ENCODE data around the gene EVI5. TPM values are rescaled to one million over a fixed set of nuclear protein-coding genes. Genes with fewer than 3 reads are reported as not detected.

The EVI5 gene
- total RNA-seq, 2 experiments from 2014 or later, result 13.6 to 13.8 TPM

- Mint-ChIP-seq H3K4me3 (peak overlapping the region; percentile 94), H3K9me3 (no peaks in the 10 kb centered on the region), H3K36me3 (peaks cover 76% of the 10 kb centered on the region), H3K4me1 (peaks cover 47% of the 10 kb centered on the region), H3K27me3 (peaks cover 6% of the 10 kb centered on the region), H3K27ac (peak overlapping the region; percentile 29)
- no peak for DNase-seq
These were observed 303.9 kb downstream of the EVI5 start for GRCh38 chr1:92480813-92481598.

DNA sequence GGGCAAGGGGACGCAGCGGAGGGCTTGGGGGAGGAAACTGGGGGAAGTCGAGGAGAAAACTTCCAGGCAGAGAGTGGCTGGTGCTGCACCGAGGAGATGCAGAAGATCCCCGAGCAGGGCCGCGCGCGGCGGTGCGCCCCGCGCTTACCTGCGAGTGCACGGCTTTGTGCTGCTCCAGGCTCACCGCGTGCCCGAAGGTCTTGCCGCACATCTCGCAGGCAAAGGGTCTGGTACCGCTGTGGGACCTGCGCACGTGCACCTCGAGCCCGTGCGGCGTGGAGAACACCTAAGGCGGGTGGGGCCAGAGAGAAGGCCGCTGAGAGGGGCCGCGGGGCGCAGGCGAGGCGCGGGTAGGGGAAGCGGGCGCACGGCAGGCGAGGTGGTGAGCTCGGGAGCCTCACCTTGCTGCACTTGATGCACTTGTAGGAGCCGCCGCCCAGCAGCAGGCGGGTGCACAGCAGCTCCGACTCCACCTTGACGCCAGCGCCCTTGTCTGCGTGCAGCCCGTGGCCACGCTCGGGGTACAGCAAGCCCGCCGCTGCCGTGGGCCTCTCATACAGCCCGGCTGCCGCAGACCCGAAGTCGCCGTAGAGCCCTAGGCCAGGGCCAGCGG, 304.6 kb downstream of the EVI5 start:
- H3K36me3 Mint-ChIP-seq, result peaks cover 83% of the 10 kb centered on the region
- H3K9me3 Mint-ChIP-seq, result no peaks in the 10 kb centered on the region
- H3K27ac Mint-ChIP-seq, result no peak overlapping the region
- H3K4me1 Mint-ChIP-seq, result peaks cover 54% of the 10 kb centered on the region
- no peak for DNase-seq
- peaks cover 6% of the 10 kb centered on the region for H3K27me3 Mint-ChIP-seq
- H3K4me3 Mint-ChIP-seq, result peak overlapping the region; percentile 55

DNA sequence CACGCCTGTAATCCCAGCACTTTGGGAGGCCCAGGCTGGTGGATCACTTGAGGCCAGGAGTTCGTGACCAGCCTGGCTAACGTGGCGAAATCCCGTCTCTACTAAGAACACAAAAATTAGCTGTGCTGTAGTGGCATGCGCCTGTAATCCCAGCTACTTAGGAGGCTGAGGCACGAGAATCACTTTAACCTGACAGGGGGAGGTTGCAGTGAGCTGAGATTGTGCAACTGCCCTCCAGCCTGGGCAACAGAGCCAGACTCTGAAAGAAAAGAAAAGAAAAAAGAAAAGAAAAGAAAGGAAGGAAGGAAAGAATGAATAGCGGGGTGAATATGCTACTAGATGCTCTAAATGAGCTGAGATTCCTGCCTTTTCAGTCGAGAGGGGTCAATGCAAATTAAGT, 305.3 kb downstream of the EVI5 start:
- Mint-ChIP-seq H3K4me3 (peak overlapping the region; percentile 55), H3K27me3 (peaks cover 6% of the 10 kb centered on the region), H3K4me1 (peaks cover 61% of the 10 kb centered on the region), H3K9me3 (no peaks in the 10 kb centered on the region), H3K36me3 (peaks cover 86% of the 10 kb centered on the region), H3K27ac (peak overlapping the region; percentile 73)
- no peak for DNase-seq

GRCh38 chr1:92478393-92478792, 306.5 kb downstream of the EVI5 start:
- H3K36me3 Mint-ChIP-seq, result peaks cover 83% of the 10 kb centered on the region
- no peak for DNase-seq

GRCh38 chr1:92476071-92476631, 308.8 kb downstream of the EVI5 start:
- Mint-ChIP-seq H3K27me3 (no peaks in the 10 kb centered on the region), H3K36me3 (peaks cover 76% of the 10 kb centered on the region), H3K27ac (peak overlapping the region; percentile 90), H3K4me3 (peak overlapping the region; percentile 57), H3K4me1 (peaks cover 66% of the 10 kb centered on the region), H3K9me3 (no peaks in the 10 kb centered on the region)
- DNase-seq, result peak; percentile 71

More at GRCh38 chr1:92478393-92478792, 306.5 kb downstream of the EVI5 start:
- Mint-ChIP-seq H3K9me3 (no peaks in the 10 kb centered on the region), H3K27me3 (no peaks in the 10 kb centered on the region), H3K4me3 (peak overlapping the region; percentile 65), H3K4me1 (peaks cover 70% of the 10 kb centered on the region), H3K27ac (peak overlapping the region; percentile 73)

DNA sequence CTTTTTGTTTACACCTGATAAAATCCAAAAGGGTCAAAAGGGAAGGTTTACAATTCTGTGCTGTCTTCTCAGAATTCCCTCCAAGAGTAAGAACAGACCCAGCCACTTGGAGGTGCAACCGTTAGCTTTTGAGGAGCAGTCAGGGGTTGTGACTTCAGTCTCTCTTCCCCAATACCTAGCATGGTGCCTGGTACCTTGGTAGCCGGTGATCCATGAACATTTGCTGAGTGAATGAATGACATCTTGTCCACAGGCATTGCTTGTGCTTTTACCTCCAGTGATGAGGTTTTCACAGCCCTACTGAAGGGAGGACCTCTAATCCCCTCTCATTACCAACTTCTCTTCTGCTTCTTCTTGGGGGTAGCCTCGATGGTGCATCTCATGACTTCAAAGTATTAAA, 309.9 kb downstream of the EVI5 start:
- H3K4me3 Mint-ChIP-seq, result peak overlapping the region; percentile 18
- H3K27ac Mint-ChIP-seq, result peak overlapping the region; percentile 90
- H3K4me1 Mint-ChIP-seq, result peaks cover 72% of the 10 kb centered on the region
- peaks cover 83% of the 10 kb centered on the region for H3K36me3 Mint-ChIP-seq
- H3K27me3 Mint-ChIP-seq, result no peaks in the 10 kb centered on the region
- DNase-seq, result no peak
- no peaks in the 10 kb centered on the region for H3K9me3 Mint-ChIP-seq

GRCh38 chr1:92473781-92474495, 311.0 kb downstream of the EVI5 start:
- Mint-ChIP-seq H3K27me3 (no peaks in the 10 kb centered on the region), H3K4me1 (peaks cover 69% of the 10 kb centered on the region), H3K36me3 (peaks cover 78% of the 10 kb centered on the region), H3K9me3 (no peaks in the 10 kb centered on the region), H3K27ac (peak overlapping the region; percentile 90), H3K4me3 (peak overlapping the region; percentile 26)
- no peak for DNase-seq

- no peaks in the 10 kb centered on the region for H3K9me3 Mint-ChIP-seq
- peaks cover 55% of the 10 kb centered on the region for H3K36me3 Mint-ChIP-seq
- DNase-seq, result no peak
- peaks cover 51% of the 10 kb centered on the region for H3K4me1 Mint-ChIP-seq
- no peak overlapping the region for H3K27ac Mint-ChIP-seq
- no peak overlapping the region for H3K4me3 Mint-ChIP-seq
- no peaks in the 10 kb centered on the region for H3K27me3 Mint-ChIP-seq
These were observed 314.7 kb downstream of the EVI5 start for GRCh38 chr1:92470216-92470615.

- Mint-ChIP-seq H3K4me1 (peaks cover 53% of the 10 kb centered on the region), H3K27me3 (no peaks in the 10 kb centered on the region), H3K4me3 (no peak overlapping the region), H3K36me3 (peaks cover 36% of the 10 kb centered on the region), H3K9me3 (no peaks in the 10 kb centered on the region), H3K27ac (no peak overlapping the region)
- DNase-seq, result no peak
These were observed 318.1 kb downstream of the EVI5 start for GRCh38 chr1:92466683-92467352.

DNA sequence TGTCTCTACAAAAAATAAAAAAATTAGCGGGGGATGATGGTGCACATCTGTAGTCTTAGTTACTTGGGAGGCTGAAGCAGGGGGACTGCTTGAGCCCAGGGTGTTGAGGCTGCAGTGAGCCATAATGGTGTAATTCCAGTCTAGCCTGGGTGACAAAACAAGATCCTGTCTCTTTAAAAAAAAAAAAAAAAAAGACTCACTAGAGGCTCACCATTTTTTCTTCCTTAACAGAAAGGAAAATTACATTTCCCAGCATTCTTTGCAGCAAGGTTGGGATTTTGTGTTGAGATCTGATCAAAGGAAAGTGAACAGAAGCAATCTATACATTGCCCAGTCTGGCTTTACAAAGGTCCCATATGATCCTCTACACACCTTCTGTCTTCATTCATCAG, 319.7 kb downstream of the EVI5 start:
- Mint-ChIP-seq H3K4me1 (peaks cover 56% of the 10 kb centered on the region), H3K27ac (peak overlapping the region; percentile 52), H3K9me3 (no peaks in the 10 kb centered on the region), H3K27me3 (no peaks in the 10 kb centered on the region), H3K36me3 (peaks cover 24% of the 10 kb centered on the region), H3K4me3 (no peak overlapping the region)
- DNase-seq, result no peak

DNA sequence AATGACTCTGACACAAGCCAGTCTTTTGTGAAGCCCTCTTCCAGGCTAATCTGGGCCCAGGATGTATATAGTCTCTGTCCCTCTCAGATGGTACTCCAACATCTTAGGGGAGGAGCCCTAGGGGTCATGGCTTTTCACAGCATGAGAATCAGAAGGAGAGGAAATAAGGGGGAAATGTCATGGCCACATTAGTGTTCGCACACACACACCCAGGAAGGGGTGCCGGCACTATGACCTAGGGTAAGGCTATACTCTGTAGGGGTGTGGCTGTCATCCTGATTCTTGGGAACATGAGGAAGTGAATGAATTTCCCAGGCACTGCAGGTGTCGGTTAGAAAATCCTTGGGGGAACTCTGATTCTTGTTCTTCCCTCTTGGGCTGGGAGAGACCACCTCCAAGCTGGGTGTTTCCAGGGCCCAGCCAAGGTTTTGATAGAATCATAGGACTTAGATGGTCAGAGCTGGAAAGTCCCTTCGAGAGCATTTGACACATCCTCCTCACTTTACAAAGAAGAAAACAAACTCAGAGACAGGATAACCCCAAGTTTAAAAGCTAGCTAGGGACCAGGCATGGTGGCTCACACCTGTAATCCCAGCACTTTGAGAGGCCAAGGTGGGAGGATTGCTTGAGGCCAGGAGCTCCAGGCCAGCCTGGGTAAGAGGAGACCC, 320.2 kb downstream of the EVI5 start:
- Mint-ChIP-seq H3K4me1 (peaks cover 57% of the 10 kb centered on the region), H3K36me3 (peaks cover 21% of the 10 kb centered on the region), H3K9me3 (no peaks in the 10 kb centered on the region), H3K27me3 (no peaks in the 10 kb centered on the region), H3K4me3 (peak overlapping the region; percentile 10), H3K27ac (peak overlapping the region; percentile 52)
- no peak for DNase-seq

DNA sequence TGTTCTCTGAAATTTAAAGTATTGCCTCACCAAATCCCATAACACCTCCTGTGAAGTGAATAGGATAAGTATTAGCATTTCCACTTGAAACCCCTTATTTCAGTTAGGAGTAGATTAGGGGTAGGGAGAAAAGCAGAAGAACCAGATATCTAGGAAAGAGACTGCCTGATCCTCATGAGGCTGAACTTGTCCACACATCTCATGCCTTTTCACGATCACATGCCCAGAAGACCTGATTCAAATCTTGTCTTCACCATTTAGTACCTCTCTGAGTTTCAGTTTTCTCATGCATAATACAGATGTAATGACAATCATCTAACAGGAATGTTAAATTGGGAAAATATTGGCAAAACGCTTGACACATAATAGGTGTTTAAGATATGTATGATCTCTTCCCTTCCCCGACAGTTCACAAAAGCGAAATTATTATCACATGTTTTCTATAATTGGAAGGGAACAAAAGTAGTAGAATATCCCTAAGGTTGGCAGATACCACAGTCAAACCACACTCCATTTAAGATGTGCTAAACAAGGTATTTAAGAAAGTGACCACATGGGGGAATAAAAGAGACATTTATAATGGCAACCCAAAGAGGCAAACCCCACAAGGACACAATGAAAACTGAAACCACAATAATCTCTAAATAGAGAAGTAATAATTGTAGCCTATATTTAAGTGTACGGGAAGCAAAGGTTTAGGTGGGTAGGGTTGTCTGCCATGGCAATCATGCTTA, 323.4 kb downstream of the EVI5 start:
- peaks cover 12% of the 10 kb centered on the region for H3K36me3 Mint-ChIP-seq

DNA sequence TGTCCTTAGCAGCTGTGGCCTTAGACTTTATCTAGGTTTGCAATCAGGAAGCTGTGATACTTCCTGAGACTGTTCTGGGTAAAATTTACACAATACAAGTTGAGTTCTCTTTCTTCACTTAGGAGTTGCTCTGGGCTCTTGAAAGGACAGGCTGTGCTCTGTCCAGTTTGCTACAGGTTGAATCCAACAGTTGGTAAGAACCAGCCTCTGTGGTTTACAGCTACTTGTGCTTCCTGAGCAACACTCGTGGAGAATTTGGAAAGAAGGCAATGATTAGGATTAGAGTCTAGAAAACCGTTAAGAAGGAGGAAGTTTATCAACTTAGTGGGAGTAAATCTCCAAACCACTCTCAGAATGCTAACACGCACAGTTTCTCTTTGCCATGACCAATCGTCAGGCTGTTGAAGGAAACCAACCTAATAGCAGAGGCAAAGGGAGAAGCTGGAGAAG, 325.0 kb downstream of the EVI5 start:
- H3K27ac Mint-ChIP-seq, result no peak overlapping the region

More for the DNA sequence above, 323.4 kb downstream of the EVI5 start:
- no peak overlapping the region for H3K4me3 Mint-ChIP-seq
- no peaks in the 10 kb centered on the region for H3K9me3 Mint-ChIP-seq
- peaks cover 50% of the 10 kb centered on the region for H3K4me1 Mint-ChIP-seq
- no peak overlapping the region for H3K27ac Mint-ChIP-seq
- DNase-seq, result no peak
- no peaks in the 10 kb centered on the region for H3K27me3 Mint-ChIP-seq

More for the DNA sequence above, 325.0 kb downstream of the EVI5 start:
- no peaks in the 10 kb centered on the region for H3K27me3 Mint-ChIP-seq
- no peaks in the 10 kb centered on the region for H3K9me3 Mint-ChIP-seq
- H3K4me1 Mint-ChIP-seq, result peaks cover 36% of the 10 kb centered on the region
- H3K36me3 Mint-ChIP-seq, result peaks cover 2% of the 10 kb centered on the region
- no peak overlapping the region for H3K4me3 Mint-ChIP-seq
- no peak for DNase-seq
